CD8-positive, alpha-beta memory T cell (primary cell): Measurements from ENCODE around the gene KCTD21. TPM values are rescaled to one million over a fixed set of nuclear protein-coding genes. Genes with fewer than 3 reads are reported as not detected.
"Not testable (repeated sequence)": the region's sequence is repeated elsewhere in the genome, so short reads cannot be mapped to it uniquely, and the experiment has no call there.

ENCODE experiments used
- CTCF ChIA-PET: fragments of 350-600 bp; sonication (Branson Sonifier 250); formaldehyde crosslinking; loops from one replicate; lab custom pipeline; 2021; ENCODE audit warnings: antibody characterized with exemption; lab: Charles Lee
- POLR2A ChIA-PET: fragments of 350-600 bp; sonication (Branson Sonifier 250); formaldehyde crosslinking; loops from one replicate; lab custom pipeline; 2021; ENCODE audit warnings: antibody characterized with exemption; lab: Charles Lee
- DNase-seq, 5 donors: peaks; one replicate each; pipeline versions ENCODE4 v3.0.0 to v3.0.0-alpha.2; 2020 to 2022; ENCODE audit warnings: mixed read lengths in 1 of 5
- H3K27ac ChIP-seq: one replicate; pipeline ENCODE4 v1.7.0; 2013; ENCODE audit warnings: low read depth, mild to moderate bottlenecking, low read length, moderate library complexity
- H3K27me3 ChIP-seq: 2 replicates; pipeline ENCODE4 v1.7.0; 2013; ENCODE audit warnings: low read length, mild to moderate bottlenecking; ENCODE audit not compliant: insufficient read depth, poor library complexity, severe bottlenecking
- H3K36me3 ChIP-seq: 2 replicates; pipeline ENCODE4 v1.7.0; 2013; ENCODE audit warnings: mild to moderate bottlenecking, low read length, moderate library complexity; ENCODE audit not compliant: insufficient read depth
- H3K4me1 ChIP-seq: 2 replicates; pipeline ENCODE4 v1.7.0; 2013; ENCODE audit warnings: mild to moderate bottlenecking, low read length, moderate library complexity; ENCODE audit not compliant: insufficient read depth
- H3K4me3 ChIP-seq: 2 replicates; pipeline ENCODE4 v1.7.0; 2013; ENCODE audit warnings: mild to moderate bottlenecking, low read length
- H3K9me3 ChIP-seq: 2 replicates; pipeline ENCODE4 v1.7.0; 2013; ENCODE audit warnings: mild to moderate bottlenecking, low read length
- H3K27ac Mint-ChIP-seq, 8 donors: one replicate each; pipeline ENCODE4 v1.8.0; 2020 to 2021; ENCODE audit warnings: mixed read lengths in 8 of 8, mild to moderate bottlenecking in 6 of 8, inconsistent platforms in 3 of 8, moderate library complexity in 3 of 8
- H3K27me3 Mint-ChIP-seq, 2 donors: one replicate each; pipeline ENCODE4 v1.8.0; 2020 to 2021; ENCODE audit warnings: mixed read lengths in 2 of 2, mild to moderate bottlenecking in 1 of 2, moderate library complexity in 1 of 2
- H3K36me3 Mint-ChIP-seq, 3 donors: one replicate each; pipeline ENCODE4 v1.8.0; 2020 to 2021; ENCODE audit warnings: mixed read lengths in 3 of 3, inconsistent platforms in 1 of 3, mild to moderate bottlenecking in 1 of 3
- H3K4me1 Mint-ChIP-seq, 3 donors: one replicate each; pipeline ENCODE4 v1.8.0; 2020 to 2021; ENCODE audit warnings: mixed read lengths in 3 of 3, inconsistent platforms in 1 of 3, mild to moderate bottlenecking in 1 of 3
- H3K4me3 Mint-ChIP-seq, 7 donors: one replicate each; pipeline ENCODE4 v1.8.0; 2020 to 2021; ENCODE audit warnings: mixed read lengths in 7 of 7, mild to moderate bottlenecking in 6 of 7, moderate library complexity in 4 of 7, inconsistent platforms in 2 of 7
- H3K9me3 Mint-ChIP-seq, 5 donors: one replicate each; pipeline ENCODE4 v1.8.0; 2020 to 2022; ENCODE audit warnings: mixed read lengths in 5 of 5, mild to moderate bottlenecking in 3 of 5, moderate library complexity in 2 of 5, inconsistent platforms in 1 of 5
- polyA plus RNA-seq: library from polyadenylated mRNA; unstranded; fragments of 300-500 nt; fragmentation: Illumina TruSeq; gene quantifications from one replicate; pipeline ENCODE4 v1.2.3, GENCODE V29; 2021
- total RNA-seq, 2 experiments: library from RNA; stranded (reverse); gene quantifications; one replicate each; pipeline ENCODE4 v1.2.3, GENCODE V29; 2021

KCTD21 gene
- total and polyA plus RNA-seq, 3 experiments from 2014 or later: 3.3 to 4.9 (median 4.6) TPM

GRCh38 chr11:78176605-78177141 is 11.8 kb downstream of the KCTD21 start:
- Mint-ChIP-seq H3K27ac (peak overlapping the region in 3 of 8 donors; percentile 23 to 54 (median 25)), H3K4me3 (no peak overlapping the region), H3K27me3 (no peaks in the 10 kb centered on the region), H3K9me3 (no peaks in the 10 kb centered on the region), H3K4me1 (peaks cover 0 to 11% (median 0%) of the 10 kb centered on the region in 3 donors), H3K36me3 (peaks cover 14 to 40% (median 23%) of the 10 kb centered on the region in 3 donors)
- ChIA-PET CTCF (no interaction called here), POLR2A (interaction anchor here (0.7 kb wide), 1 partner anchor 37 kb away, joined by 3 read pairs; the partner anchor contains the start of gene ALG8)
- Histone ChIP-seq H3K27me3 (no peaks in the 10 kb centered on the region), H3K4me1 (no peaks in the 10 kb centered on the region), H3K4me3 (no peak overlapping the region), H3K36me3 (no peaks in the 10 kb centered on the region), H3K9me3 (no peaks in the 10 kb centered on the region), H3K27ac (no peak overlapping the region)
- peak in 1 of 5 donors; percentile 7 for DNase-seq

GRCh38 chr11:78175862-78176261 is 12.6 kb downstream of the KCTD21 start:
- POLR2A ChIA-PET: not testable (repeated sequence)

GRCh38 chr11:78171951-78172350 is 16.5 kb downstream of the KCTD21 start:
- Mint-ChIP-seq H3K36me3 (peaks cover 14 to 39% (median 24%) of the 10 kb centered on the region in 3 donors), H3K4me1 (peaks cover 0 to 2% (median 0%) of the 10 kb centered on the region in 3 donors), H3K4me3 (no peak overlapping the region), H3K9me3 (no peaks in the 10 kb centered on the region), H3K27me3 (no peaks in the 10 kb centered on the region), H3K27ac (no peak overlapping the region)
- ChIA-PET POLR2A (no interaction called here), CTCF (no interaction called here)
- no peaks in the 10 kb centered on the region for H3K27me3 ChIP-seq
- DNase-seq: no peak
- H3K36me3 ChIP-seq: no peaks in the 10 kb centered on the region
- no peak overlapping the region for H3K4me3 ChIP-seq
- no peaks in the 10 kb centered on the region for H3K4me1 ChIP-seq
- no peak overlapping the region for H3K27ac ChIP-seq
- H3K9me3 ChIP-seq: no peaks in the 10 kb centered on the region

More at GRCh38 chr11:78175862-78176261, 12.6 kb downstream of the KCTD21 start:
- DNase-seq, H3K27me3 ChIP-seq, H3K9me3 ChIP-seq, H3K4me3 ChIP-seq, H3K27me3 Mint-ChIP-seq, H3K27ac Mint-ChIP-seq, H3K9me3 Mint-ChIP-seq, H3K27ac ChIP-seq, H3K4me1 ChIP-seq, H3K36me3 ChIP-seq, CTCF ChIA-PET, H3K4me3 Mint-ChIP-seq: not testable (repeated sequence)
- H3K36me3 Mint-ChIP-seq: peaks cover 14 to 44% (median 26%) of the 10 kb centered on the region in 3 donors
- peaks cover 0 to 11% (median 0%) of the 10 kb centered on the region in 3 donors for H3K4me1 Mint-ChIP-seq

- Histone ChIP-seq H3K27me3 (no peaks in the 10 kb centered on the region), H3K27ac (no peak overlapping the region), H3K36me3 (no peaks in the 10 kb centered on the region), H3K9me3 (no peaks in the 10 kb centered on the region), H3K4me3 (no peak overlapping the region), H3K4me1 (no peaks in the 10 kb centered on the region)
- Mint-ChIP-seq H3K4me1 (peaks cover 0 to 2% (median 0%) of the 10 kb centered on the region in 3 donors), H3K4me3 (no peak overlapping the region), H3K27ac (peak overlapping the region in 1 of 8 donors; percentile 22), H3K36me3 (peaks cover 10 to 34% (median 19%) of the 10 kb centered on the region in 3 donors), H3K27me3 (no peaks in the 10 kb centered on the region), H3K9me3 (no peaks in the 10 kb centered on the region)
- CTCF ChIA-PET: no interaction called here
- no peak for DNase-seq
- POLR2A ChIA-PET: no interaction called here
Observed at GRCh38 chr11:78170874-78171549, 17.4 kb downstream of the KCTD21 start.

GRCh38 chr11:78170413-78170812 is 18.0 kb downstream of the KCTD21 start:
- Histone ChIP-seq H3K4me3 (no peak overlapping the region), H3K27ac (no peak overlapping the region), H3K27me3 (no peaks in the 10 kb centered on the region), H3K4me1 (no peaks in the 10 kb centered on the region), H3K36me3 (no peaks in the 10 kb centered on the region), H3K9me3 (no peaks in the 10 kb centered on the region)
- Mint-ChIP-seq H3K4me3 (no peak overlapping the region), H3K27ac (peak overlapping the region in 1 of 8 donors; percentile 22), H3K9me3 (no peaks in the 10 kb centered on the region), H3K4me1 (peaks cover 0 to 2% (median 0%) of the 10 kb centered on the region in 3 donors), H3K27me3 (no peaks in the 10 kb centered on the region), H3K36me3 (peaks cover 10 to 34% (median 18%) of the 10 kb centered on the region in 3 donors)
- POLR2A ChIA-PET: no interaction called here
- no peak for DNase-seq
- CTCF ChIA-PET: no interaction called here

- no peaks in the 10 kb centered on the region for H3K27me3 ChIP-seq
- H3K4me1 ChIP-seq: no peaks in the 10 kb centered on the region
- H3K9me3 ChIP-seq: no peaks in the 10 kb centered on the region
- H3K4me3 ChIP-seq: no peak overlapping the region
- H3K9me3 Mint-ChIP-seq: no peaks in the 10 kb centered on the region
- H3K36me3 ChIP-seq: no peaks in the 10 kb centered on the region
- CTCF ChIA-PET: no interaction called here
- DNase-seq: no peak
- POLR2A ChIA-PET: no interaction called here
- H3K27me3 Mint-ChIP-seq: no peaks in the 10 kb centered on the region
- H3K27ac ChIP-seq: no peak overlapping the region
- H3K4me3 Mint-ChIP-seq: no peak overlapping the region
- H3K4me1 Mint-ChIP-seq: peaks cover 0 to 2% (median 0%) of the 10 kb centered on the region in 3 donors
- H3K36me3 Mint-ChIP-seq: peaks cover 5 to 24% (median 18%) of the 10 kb centered on the region in 3 donors
- peak overlapping the region in 1 of 8 donors; percentile 13 for H3K27ac Mint-ChIP-seq
Observed at GRCh38 chr11:78168539-78169477, 19.6 kb downstream of the KCTD21 start.

GRCh38 chr11:78166855-78167469 is 21.5 kb downstream of the KCTD21 start:
- no peaks in the 10 kb centered on the region for H3K9me3 ChIP-seq
- no peak for DNase-seq
- POLR2A ChIA-PET: no interaction called here
- no peaks in the 10 kb centered on the region for H3K9me3 Mint-ChIP-seq
- H3K4me3 Mint-ChIP-seq: no peak overlapping the region
- H3K4me1 ChIP-seq: no peaks in the 10 kb centered on the region
- peak overlapping the region; percentile 24 for H3K27ac ChIP-seq
- CTCF ChIA-PET: no interaction called here
- H3K36me3 ChIP-seq: no peaks in the 10 kb centered on the region
- H3K27me3 Mint-ChIP-seq: no peaks in the 10 kb centered on the region
- H3K27ac Mint-ChIP-seq: peak overlapping the region in 1 of 8 donors; percentile 35
- H3K27me3 ChIP-seq: no peaks in the 10 kb centered on the region
- H3K4me1 Mint-ChIP-seq: peaks cover 0 to 2% (median 0%) of the 10 kb centered on the region in 3 donors
- H3K4me3 ChIP-seq: no peak overlapping the region
- peaks cover 0 to 9% (median 8%) of the 10 kb centered on the region in 3 donors for H3K36me3 Mint-ChIP-seq
